PC-9 (cell line): ENCODE data around the gene ACOXL.

Experiments
- CTCF ChIP-seq: fragments of 200-600 bp; sonication (generic); conservative IDR thresholded peaks from 2 replicates; pipeline ENCODE4 v1.6.1; 2017; ENCODE audit warnings: mixed run types, antibody characterized with exemption, mild to moderate bottlenecking, moderate library complexity
- EZH2 ChIP-seq: fragments of 200-600 bp; sonication (generic); IDR thresholded peaks from 2 replicates; pipeline ENCODE4 v1.8.0; 2017; ENCODE audit warnings: antibody characterized with exemption, low read depth

- TF ChIP-seq CTCF (no peak), EZH2 (no peak)
Measured at GRCh38 chr2:110788976-110789375, 56.6 kb downstream of the ACOXL start.
